ENCODE data around the gene ATP6V0D1. TPM values are rescaled to one million over a fixed set of nuclear protein-coding genes. Genes with fewer than 3 reads are reported as not detected.

The ATP6V0D1 gene
- total RNA-seq, 2 experiments from 2014 or later = 42.1 to 58.3 TPM

DNA sequence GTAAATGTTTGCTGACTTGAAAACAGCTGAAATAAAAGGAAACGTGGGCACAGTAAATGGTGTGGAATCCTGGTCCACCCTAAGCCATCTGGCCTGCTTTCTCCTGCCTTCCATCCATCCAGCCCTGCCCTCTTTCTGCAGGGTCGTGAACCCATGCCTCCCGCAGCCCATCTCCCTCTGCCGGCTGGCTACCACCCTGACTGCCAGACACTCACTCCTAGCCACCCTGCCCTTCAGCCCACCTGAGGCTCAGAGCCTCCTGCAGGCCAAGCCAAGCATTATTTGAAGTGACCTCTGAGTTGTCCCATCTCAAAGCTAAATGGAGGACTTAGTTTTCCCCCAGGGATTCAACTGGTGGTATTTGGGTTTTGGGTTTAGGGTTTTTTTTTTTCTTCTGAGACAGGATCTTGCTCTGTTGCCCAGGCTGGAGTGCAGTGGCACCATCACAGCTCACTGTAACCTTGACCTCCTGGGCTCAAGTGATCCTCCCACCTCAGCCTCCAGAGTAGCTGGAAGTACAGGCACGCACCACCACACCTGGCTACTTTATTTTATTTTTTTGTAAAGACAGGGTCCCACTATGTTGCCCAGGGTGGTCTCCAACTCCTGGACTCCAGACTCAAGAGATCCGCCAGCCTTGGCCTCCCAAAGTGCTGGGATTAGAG is 73.0 kb downstream of the ATP6V0D1 start:
- DNase-seq = no peak
- CTCF ChIA-PET = interaction anchor here (1.3 to 2.4 kb wide), 4 partner anchors 8 to 69 kb away, joined by 3 to 8 read pairs (median 3); no protein-coding TSS in a partner anchor
- Mint-ChIP-seq H3K36me3 (no peaks in the 10 kb centered on the region), H3K27me3 (peaks cover 3% of the 10 kb centered on the region), H3K4me1 (no peaks in the 10 kb centered on the region), H3K27ac (no peak overlapping the region), H3K9me3 (ENCODE audit: low read depth) (no peaks in the 10 kb centered on the region), H3K4me3 (no peak overlapping the region)
- no peak for ATAC-seq

DNA sequence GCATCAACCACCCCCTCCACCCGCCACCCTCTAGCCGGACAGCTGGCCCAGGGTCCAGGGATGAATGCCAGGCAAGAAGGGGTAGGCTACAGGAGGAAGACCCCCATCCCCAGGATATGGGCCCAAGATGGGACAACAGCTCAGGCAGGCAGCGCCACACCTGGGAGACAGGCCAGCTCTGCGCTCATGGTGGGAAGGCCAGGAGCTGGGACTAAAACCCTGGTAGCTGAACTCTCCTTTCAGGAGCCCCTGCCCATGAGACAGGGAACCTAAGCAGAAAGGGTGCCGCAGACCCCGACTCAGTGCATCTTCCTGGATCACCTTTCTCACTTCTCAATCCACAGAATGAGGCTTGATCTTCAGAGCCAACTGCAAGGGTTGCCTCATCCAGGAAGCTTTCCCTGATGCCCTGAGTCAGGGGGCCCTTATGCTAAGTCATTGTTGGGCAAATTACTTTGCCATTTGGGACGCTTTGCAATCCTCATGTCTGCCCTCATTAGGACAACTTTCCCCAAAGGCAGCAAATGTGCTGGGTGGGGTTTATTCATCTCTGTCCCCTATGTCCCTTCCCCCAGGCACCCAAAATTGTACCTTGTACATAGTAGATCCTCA is 73.7 kb downstream of the ATP6V0D1 start:
- no peak overlapping the region for H3K27ac Mint-ChIP-seq
- CTCF ChIA-PET = interaction anchor here (1.4 to 2.4 kb wide), 3 partner anchors 21 to 68 kb away, joined by 3 to 8 read pairs (median 3); no protein-coding TSS in a partner anchor
- no peaks in the 10 kb centered on the region for H3K9me3 Mint-ChIP-seq (ENCODE audit: low read depth)
- H3K27me3 Mint-ChIP-seq = peaks cover 4% of the 10 kb centered on the region
- ATAC-seq = no peak
- H3K4me3 Mint-ChIP-seq = no peak overlapping the region
- no peaks in the 10 kb centered on the region for H3K4me1 Mint-ChIP-seq
- DNase-seq = no peak
- no peaks in the 10 kb centered on the region for H3K36me3 Mint-ChIP-seq

DNA sequence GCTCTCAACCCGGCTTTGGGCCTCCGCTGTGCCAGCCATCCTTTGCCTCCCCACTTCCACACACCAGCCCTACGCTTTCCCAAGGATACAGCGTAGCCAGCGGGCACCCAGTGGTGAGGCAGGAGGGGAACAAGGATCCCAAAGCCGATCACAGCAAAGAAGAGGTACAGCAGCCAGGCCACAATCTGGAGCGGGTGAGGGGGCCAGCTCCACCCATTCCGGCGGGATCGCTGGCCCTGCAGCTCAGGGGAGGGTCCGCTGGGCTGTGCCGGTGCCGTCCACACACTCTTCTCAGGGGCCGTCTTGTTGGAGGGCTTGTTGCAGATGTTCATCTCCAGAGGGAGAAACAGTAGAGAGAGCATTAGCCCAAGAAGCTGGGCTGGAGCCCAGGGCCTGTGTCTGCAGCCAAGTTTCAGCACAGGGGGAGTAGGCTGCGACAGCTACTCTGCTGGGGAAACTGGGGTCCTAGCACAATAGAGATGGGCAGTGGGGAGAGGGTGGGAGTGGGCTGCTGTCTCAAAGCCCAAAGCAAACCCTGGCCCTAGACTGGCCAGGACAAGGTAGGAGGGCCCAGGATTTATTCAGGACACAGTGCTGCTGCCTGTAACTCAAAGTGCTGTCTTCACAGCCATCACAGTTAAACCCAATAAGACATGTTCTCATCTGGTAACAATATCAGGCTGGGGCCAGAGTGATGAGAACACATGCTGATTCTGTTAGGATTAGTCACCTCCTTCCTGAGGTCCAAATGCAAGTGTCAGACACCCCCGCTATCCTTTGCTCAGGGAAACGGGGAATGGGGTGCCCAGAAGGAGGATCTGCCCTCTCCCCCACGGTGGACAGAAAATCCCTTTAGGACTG is 74.6 kb downstream of the ATP6V0D1 start:
- no peak for DNase-seq
- Mint-ChIP-seq H3K9me3 (ENCODE audit: low read depth) (no peaks in the 10 kb centered on the region), H3K4me1 (no peaks in the 10 kb centered on the region), H3K4me3 (no peak overlapping the region), H3K36me3 (no peaks in the 10 kb centered on the region), H3K27me3 (peaks cover 8% of the 10 kb centered on the region), H3K27ac (no peak overlapping the region)
- ATAC-seq = no peak
- CTCF ChIA-PET = interaction anchor here (2.4 kb wide), 1 partner anchor 22 kb away, joined by 8 read pairs; no protein-coding TSS in a partner anchor

DNA sequence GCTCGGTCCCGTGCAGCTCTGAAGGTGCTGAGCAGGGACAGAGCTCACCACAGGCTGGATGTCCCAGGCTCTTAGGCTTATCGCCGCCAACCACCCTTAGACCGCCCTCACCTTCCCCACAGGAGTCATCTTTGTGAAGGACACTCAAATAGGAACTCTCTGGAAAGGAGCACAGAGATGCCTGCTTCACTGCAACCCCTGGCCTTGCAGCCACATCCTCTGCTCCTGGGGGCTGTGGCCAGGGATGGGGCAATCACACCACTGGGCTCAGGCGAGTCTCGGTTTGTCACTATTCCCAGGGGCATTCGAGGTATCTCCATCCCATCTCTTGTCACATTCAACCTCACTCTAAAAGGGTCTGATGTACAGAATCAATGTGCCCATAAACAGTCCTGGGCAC is 75.6 kb downstream of the ATP6V0D1 start:
- Mint-ChIP-seq H3K4me3 (no peak overlapping the region), H3K36me3 (no peaks in the 10 kb centered on the region), H3K27me3 (peaks cover 8% of the 10 kb centered on the region), H3K4me1 (no peaks in the 10 kb centered on the region), H3K27ac (no peak overlapping the region), H3K9me3 (ENCODE audit: low read depth) (no peaks in the 10 kb centered on the region)
- CTCF ChIA-PET = no interaction called here
- DNase-seq (no peak), ATAC-seq (no peak)

DNA sequence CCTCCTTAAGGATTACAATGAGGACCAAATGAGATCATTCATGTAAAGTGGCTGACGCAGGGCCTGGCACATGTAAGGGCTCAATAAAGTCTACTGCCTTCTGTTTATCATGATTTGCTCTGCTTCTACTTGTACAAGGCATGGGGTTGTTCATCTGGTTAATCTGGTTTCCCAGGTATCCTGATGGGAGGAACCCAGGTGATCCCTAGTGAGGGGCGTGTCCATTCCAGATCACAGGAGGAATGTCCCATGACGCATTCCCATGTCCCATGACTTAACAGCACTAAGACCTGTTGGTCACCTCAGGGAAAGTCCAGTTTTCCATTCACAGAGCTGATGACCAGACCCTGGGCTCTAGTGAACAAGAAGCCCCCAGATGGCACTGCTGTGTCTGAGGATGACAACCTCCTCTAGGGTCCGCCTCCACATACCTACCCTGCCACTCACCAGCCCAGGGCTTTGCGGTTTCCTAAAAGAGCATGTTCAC is 76.2 kb downstream of the ATP6V0D1 start:
- H3K4me1 Mint-ChIP-seq = no peaks in the 10 kb centered on the region
- CTCF ChIA-PET = no interaction called here
- DNase-seq (no peak), ATAC-seq (no peak)
- peaks cover 8% of the 10 kb centered on the region for H3K27me3 Mint-ChIP-seq
- no peak overlapping the region for H3K4me3 Mint-ChIP-seq
- no peaks in the 10 kb centered on the region for H3K9me3 Mint-ChIP-seq (ENCODE audit: low read depth)
- H3K36me3 Mint-ChIP-seq = no peaks in the 10 kb centered on the region
- no peak overlapping the region for H3K27ac Mint-ChIP-seq

DNA sequence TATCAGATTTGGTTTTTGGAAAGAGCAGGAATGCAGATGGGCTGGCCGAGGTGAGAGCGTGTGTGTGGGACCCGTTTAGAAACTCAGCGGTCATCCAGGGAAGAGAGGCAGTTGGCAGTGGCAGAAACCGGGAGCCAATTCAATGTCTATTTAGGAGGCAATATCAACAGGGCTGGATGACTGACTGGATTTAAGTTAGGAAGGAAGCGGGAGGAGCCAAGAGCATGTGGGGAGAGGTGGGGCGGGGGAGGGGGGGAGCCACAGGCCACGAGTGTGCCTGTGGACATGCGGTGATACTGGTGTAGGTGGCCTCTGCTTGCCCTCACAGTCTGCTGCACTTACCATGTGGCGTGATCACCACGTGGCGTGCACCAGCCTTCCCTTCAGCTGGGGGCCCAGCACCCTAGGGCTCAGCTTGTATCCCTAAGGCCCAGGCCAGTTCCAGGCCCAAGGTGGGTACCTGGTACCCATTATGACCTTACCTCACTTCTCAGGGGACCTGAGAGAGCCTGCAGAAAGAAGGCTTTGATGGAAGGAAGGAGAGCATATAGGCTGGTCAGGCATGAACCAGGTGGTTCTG is 76.9 kb downstream of the ATP6V0D1 start:
- DNase-seq (no peak), ATAC-seq (no peak)
- no peak overlapping the region for H3K4me3 Mint-ChIP-seq
- H3K36me3 Mint-ChIP-seq = no peaks in the 10 kb centered on the region
- no peak overlapping the region for H3K27ac Mint-ChIP-seq
- H3K4me1 Mint-ChIP-seq = no peaks in the 10 kb centered on the region
- H3K27me3 Mint-ChIP-seq = peaks cover 8% of the 10 kb centered on the region
- CTCF ChIA-PET = no interaction called here
- H3K9me3 Mint-ChIP-seq (ENCODE audit: low read depth) = no peaks in the 10 kb centered on the region

DNA sequence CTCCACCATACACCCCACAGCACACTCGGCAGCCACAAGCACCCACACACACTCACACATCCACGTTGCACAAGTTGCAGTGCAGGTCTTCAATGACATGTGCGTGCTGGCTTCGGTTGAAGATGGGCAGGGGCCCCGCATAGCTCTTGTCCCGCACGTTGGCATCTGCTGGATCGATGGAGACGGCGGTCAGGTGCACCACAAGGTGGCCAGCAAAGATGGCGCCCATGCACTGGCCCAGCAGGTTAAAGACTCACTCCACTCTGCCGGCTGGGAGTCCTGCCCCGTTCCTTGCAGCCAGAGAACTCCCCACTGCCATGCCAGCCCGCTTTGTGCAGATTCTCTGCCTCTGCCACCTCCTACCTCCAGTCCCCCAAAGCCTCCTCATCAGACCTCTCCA is 80.1 kb downstream of the ATP6V0D1 start:
- Mint-ChIP-seq H3K27ac (no peak overlapping the region), H3K27me3 (peaks cover 9% of the 10 kb centered on the region), H3K4me1 (no peaks in the 10 kb centered on the region), H3K9me3 (ENCODE audit: low read depth) (no peaks in the 10 kb centered on the region), H3K36me3 (no peaks in the 10 kb centered on the region), H3K4me3 (no peak overlapping the region)
- CTCF ChIA-PET = no interaction called here
- no peak for DNase-seq
- no peak for ATAC-seq

DNA sequence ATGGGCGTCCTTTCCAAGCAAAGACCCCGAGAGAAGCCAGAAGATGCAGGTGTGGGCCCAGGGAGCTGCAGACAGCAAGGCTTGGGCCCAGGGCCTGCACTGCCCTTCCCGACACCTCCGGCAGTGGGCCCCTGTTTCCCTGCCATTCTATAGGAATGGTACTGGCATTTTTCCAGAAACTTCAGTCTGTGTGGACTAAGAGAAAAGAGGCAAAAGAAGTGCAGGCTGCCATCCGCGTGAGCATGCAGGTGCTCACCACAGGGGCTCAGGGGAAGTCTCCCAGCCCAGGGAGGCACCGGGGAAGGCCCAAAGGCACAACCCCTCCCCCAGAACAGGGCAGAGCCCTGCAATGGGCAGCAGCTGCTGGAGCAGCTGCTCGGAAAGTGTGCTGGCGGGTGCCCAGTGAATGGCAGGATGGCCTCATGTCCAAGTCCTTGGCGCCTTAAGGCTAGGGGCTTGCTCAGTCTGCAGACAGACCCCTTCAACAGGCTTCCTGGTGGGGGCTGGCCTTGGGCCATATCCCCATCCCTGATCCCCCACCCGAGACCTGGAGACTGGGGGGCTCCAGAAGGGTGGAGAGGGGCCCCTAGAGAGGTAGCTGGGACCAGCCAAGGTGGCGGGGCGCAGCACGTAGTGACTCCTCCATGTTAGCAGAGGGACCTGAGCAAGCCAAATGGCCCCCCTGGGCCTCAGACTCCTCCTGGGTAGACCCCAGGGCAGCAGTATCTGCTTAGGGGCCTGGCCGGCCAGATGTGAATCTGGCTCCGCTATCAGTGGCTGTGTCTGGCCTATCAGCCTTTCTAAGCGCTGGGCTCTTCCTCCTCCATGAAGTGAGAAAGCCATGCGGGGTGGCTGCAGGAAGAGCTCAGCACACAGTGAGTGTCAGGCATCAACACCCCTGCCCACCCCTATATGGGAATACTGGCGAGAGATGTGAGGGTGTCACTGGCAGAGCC is 80.9 kb downstream of the ATP6V0D1 start:
- H3K9me3 Mint-ChIP-seq (ENCODE audit: low read depth) = no peaks in the 10 kb centered on the region
- no peak overlapping the region for H3K4me3 Mint-ChIP-seq
- CTCF ChIA-PET = interaction anchor here (0.6 to 2.9 kb wide), 44 partner anchors 9 to 384 kb away, joined by 3 to 25 read pairs (median 4); partner anchors contain the start of gene TMEM208
- ATAC-seq (no peak), DNase-seq (no peak)
- no peak overlapping the region for H3K27ac Mint-ChIP-seq
- no peaks in the 10 kb centered on the region for H3K4me1 Mint-ChIP-seq
- peaks cover 18% of the 10 kb centered on the region for H3K27me3 Mint-ChIP-seq
- H3K36me3 Mint-ChIP-seq = no peaks in the 10 kb centered on the region

DNA sequence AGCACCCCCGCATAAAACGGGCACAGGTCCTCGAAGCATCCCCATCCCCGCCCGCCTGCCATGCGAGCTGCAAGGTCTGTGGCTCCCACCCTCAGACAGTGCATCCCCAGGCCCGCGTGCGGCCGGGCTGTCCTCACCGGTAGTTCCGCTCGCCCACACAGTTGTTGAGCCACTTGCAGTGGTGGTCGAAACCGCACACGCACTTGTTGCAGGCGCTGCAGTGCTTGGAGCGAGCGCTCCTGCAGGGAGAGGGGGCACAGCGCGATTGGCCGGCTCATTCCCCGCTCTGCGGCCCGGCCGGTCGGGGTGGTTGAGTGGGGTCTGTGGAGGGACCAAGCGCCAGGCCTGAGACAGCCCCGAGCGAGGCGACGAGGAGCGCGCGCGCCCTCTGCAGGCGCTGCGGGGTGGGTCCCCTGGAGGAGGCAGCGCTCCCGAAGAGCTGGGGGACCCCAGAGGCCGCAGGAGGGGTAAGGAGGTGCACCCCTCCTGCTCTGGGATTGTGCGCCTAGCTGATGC is 81.7 kb downstream of the ATP6V0D1 start:
- Mint-ChIP-seq H3K36me3 (no peaks in the 10 kb centered on the region), H3K9me3 (ENCODE audit: low read depth) (no peaks in the 10 kb centered on the region), H3K27ac (no peak overlapping the region), H3K4me1 (no peaks in the 10 kb centered on the region), H3K27me3 (peaks cover 22% of the 10 kb centered on the region), H3K4me3 (no peak overlapping the region)
- DNase-seq (peak; percentile 55), ATAC-seq (peak; percentile 83)
- CTCF ChIA-PET = interaction anchor here (0.6 to 2.9 kb wide), 44 partner anchors 9 to 383 kb away, joined by 3 to 25 read pairs (median 4); partner anchors contain the start of gene TMEM208

DNA sequence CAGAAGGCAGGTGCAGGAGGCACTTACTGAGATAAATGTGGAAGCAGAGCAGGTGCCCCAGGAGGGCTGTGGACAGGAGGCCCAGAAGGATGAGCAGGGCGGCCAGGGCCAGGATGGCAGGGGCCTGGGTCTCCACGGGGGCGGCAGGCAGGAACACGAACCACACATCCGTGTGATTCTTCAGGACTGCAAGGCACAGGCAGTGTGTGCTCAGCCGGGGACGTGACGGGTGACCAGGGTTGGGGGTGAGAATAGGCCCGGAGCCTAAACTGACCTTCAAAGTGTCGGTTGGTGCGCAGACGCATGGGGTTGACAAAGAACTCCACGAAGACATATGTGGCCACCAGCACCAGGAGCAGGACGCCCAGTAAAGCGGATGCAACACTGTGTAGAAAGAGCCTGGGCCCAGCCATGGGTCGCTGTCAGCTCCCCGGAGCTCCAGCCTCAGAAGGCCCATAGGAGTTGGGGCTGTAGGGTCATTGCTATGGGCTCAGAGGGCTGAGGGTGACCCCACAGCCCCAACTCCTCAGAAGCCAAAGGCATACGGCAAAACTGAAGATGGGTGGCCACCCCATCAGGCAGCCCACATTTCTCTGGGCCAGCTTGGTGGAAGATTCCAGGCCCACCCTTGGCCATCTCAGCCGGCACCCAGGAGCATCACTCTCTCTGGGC is 82.3 kb downstream of the ATP6V0D1 start:
- peaks cover 28% of the 10 kb centered on the region for H3K27me3 Mint-ChIP-seq
- ATAC-seq = no peak
- H3K27ac Mint-ChIP-seq = no peak overlapping the region
- H3K4me1 Mint-ChIP-seq = peaks cover 5% of the 10 kb centered on the region
- H3K4me3 Mint-ChIP-seq = no peak overlapping the region
- no peaks in the 10 kb centered on the region for H3K36me3 Mint-ChIP-seq
- CTCF ChIA-PET = interaction anchor here (1.0 to 2.9 kb wide), 19 partner anchors 12 to 244 kb away, joined by 3 to 25 read pairs (median 5); no protein-coding TSS in a partner anchor
- DNase-seq = no peak
- no peaks in the 10 kb centered on the region for H3K9me3 Mint-ChIP-seq (ENCODE audit: low read depth)

DNA sequence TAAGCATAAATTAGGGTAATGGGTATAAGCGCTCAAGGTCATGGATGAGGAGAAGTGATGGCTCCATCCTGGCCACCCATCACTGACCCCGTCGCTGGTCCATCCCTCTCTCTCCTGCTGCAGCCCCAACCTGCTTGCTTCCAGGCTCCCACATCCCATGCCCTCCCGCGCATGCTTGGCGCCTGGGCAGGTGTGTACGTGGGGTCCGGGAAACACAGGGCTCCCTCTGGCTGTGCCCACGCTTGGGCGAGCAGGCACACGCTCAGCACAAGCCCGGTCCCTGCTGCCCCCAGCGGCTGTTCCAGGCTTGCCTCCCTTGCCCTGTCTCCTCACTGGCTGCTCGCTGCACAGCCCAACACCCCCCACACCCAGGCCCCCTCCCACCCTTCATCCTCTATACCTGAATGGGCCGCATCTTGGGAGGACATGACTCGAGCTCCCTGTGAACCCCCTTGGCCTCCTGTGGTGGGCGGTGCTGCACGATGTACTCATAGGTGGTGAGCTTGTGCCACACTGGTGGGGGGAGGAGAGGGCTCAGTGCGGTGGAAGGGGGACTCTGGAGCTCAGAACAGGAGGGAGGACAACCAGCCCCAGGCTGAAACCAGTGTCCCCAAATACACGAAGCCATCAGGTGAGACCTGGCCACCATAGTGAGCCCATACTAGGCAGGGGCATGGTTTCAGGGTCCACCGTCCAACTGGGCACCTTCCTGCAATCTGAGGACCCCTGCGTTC is 83.0 kb downstream of the ATP6V0D1 start:
- Mint-ChIP-seq H3K27ac (no peak overlapping the region), H3K4me3 (no peak overlapping the region), H3K4me1 (peaks cover 7% of the 10 kb centered on the region), H3K36me3 (no peaks in the 10 kb centered on the region), H3K27me3 (peaks cover 31% of the 10 kb centered on the region), H3K9me3 (ENCODE audit: low read depth) (no peaks in the 10 kb centered on the region)
- CTCF ChIA-PET = interaction anchor here (1.7 to 2.9 kb wide), 4 partner anchors 17 to 120 kb away, joined by 4 to 12 read pairs (median 6); no protein-coding TSS in a partner anchor
- DNase-seq (no peak), ATAC-seq (no peak)

Data from activated CD8-positive, alpha-beta memory T cell treated with anti-CD3 and anti-CD28 coated beads, Interleukin-2, amount 10 ng/mL, durations not matched to agents 7 days and 5 days (primary cell).